ENCODE data around the gene STK25. TPM values are rescaled to one million over a fixed set of nuclear protein-coding genes. Genes with fewer than 3 reads are reported as not detected.

STK25 gene
- total and polyA plus RNA-seq, 10 donors = 127 to 254 (median 172) TPM

GRCh38 chr2:241514986-241515737, 6.8 kb upstream of the STK25 start:
- Histone ChIP-seq H3K4me3 (no peak overlapping the region), H3K27me3 (replicated peaks in 1 of 7) (peaks cover 0 to 12% (median 0%) of the 10 kb centered on the region in 7 donors), H3K36me3 (no peaks in the 10 kb centered on the region), H3K9me3 (no peaks in the 10 kb centered on the region), H3K27ac (peak overlapping the region in 2 of 8 donors; percentile 4 to 11), H3K4me1 (peaks cover 0 to 9% (median 0%) of the 10 kb centered on the region in 6 donors)
- 64 to 77% (median 75%) methylated on average over 10 of the region's 10 CpGs for WGBS, 5 donors
- DNase-seq = no peak
- TF ChIP-seq CTCF (IDR thresholded peaks at IDR 0.05 in 8 of 11, conservative IDR thresholded peaks at IDR 0.05 in 3 of 11) = no peak
- no peak for TF ChIP-seq POLR2A (IDR thresholded peaks at IDR 0.05)
- no peak for TF ChIP-seq POLR2AphosphoS5 (IDR thresholded peaks at IDR 0.05)
- intact Hi-C loops (cut with DNase I; ENCODE audit: low total_unique reads) = no loop called here

- no peak for TF ChIP-seq POLR2AphosphoS5 (IDR thresholded peaks at IDR 0.05)
- intact Hi-C loops (cut with DNase I; ENCODE audit: low total_unique reads) = no loop called here
- 81 to 88% (median 85%) methylated on average over 5 of the region's 5 CpGs for WGBS, 5 donors
These were observed 6.2 kb upstream of the STK25 start for GRCh38 chr2:241514553-241514952.

GRCh38 chr2:241511091-241511741, 2.8 kb upstream of the STK25 start:
- H3K27me3 ChIP-seq (replicated peaks in 1 of 7) = peaks cover 0 to 8% (median 0%) of the 10 kb centered on the region in 7 donors
- no peaks in the 10 kb centered on the region for H3K9me3 ChIP-seq
- TF ChIP-seq CTCF (IDR thresholded peaks at IDR 0.05 in 8 of 11, conservative IDR thresholded peaks at IDR 0.05 in 3 of 11) = no peak
- 88 to 95% (median 92%) methylated on average over 6 of the region's 6 CpGs for WGBS, 5 donors
- H3K36me3 ChIP-seq = no peaks in the 10 kb centered on the region
- H3K4me3 ChIP-seq = no peak overlapping the region
- DNase-seq = peak; percentile 23
- H3K27ac ChIP-seq = no peak overlapping the region
- intact Hi-C loops (cut with DNase I; ENCODE audit: low total_unique reads) = no loop called here
- peaks cover 22 to 40% (median 30%) of the 10 kb centered on the region in 6 donors for H3K4me1 ChIP-seq

More at GRCh38 chr2:241514553-241514952, 6.2 kb upstream of the STK25 start:
- no peak overlapping the region for H3K27ac ChIP-seq
- peaks cover 2 to 13% (median 4%) of the 10 kb centered on the region in 6 donors for H3K4me1 ChIP-seq
- H3K9me3 ChIP-seq = no peaks in the 10 kb centered on the region
- peaks cover 0 to 6% (median 0%) of the 10 kb centered on the region in 7 donors for H3K27me3 ChIP-seq (replicated peaks in 1 of 7)
- H3K36me3 ChIP-seq = no peaks in the 10 kb centered on the region
- no peak overlapping the region for H3K4me3 ChIP-seq
- no peak for DNase-seq

GRCh38 chr2:241509155-241509784, 886 bp upstream of the STK25 start:
- intact Hi-C loops (cut with DNase I; ENCODE audit: low total_unique reads) = no loop called here
- 27 to 73% (median 34%) methylated on average over 8 to 24 of the region's 24 CpGs for WGBS, 5 donors
- H3K9me3 ChIP-seq = no peaks in the 10 kb centered on the region

More at GRCh38 chr2:241509155-241509784, 886 bp upstream of the STK25 start:
- Histone ChIP-seq H3K4me3 (peak overlapping the region; percentile 80 to 97 (median 86)), H3K36me3 (peaks cover 0 to 7% (median 0%) of the 10 kb centered on the region in 6 donors), H3K27ac (peak overlapping the region; percentile 77 to 92 (median 89)), H3K27me3 (replicated peaks in 1 of 7) (peaks cover 0 to 8% (median 0%) of the 10 kb centered on the region in 7 donors), H3K4me1 (peaks cover 25 to 50% (median 45%) of the 10 kb centered on the region in 6 donors)
- DNase-seq = peak; percentile 90
- TF ChIP-seq POLR2AphosphoS5 (IDR thresholded peaks at IDR 0.05) = no peak
- no peak for TF ChIP-seq CTCF (IDR thresholded peaks at IDR 0.05 in 8 of 11, conservative IDR thresholded peaks at IDR 0.05 in 3 of 11)
- TF ChIP-seq POLR2A (IDR thresholded peaks at IDR 0.05) = no peak
